Measurements from ENCODE around the gene ARHGEF11.

GRCh38 chr1:156923670-156924477, 121.7 kb downstream of the ARHGEF11 start:
- TF ChIP-seq CTCF (IDR thresholded peaks at IDR 0.05 in 8 of 11, conservative IDR thresholded peaks at IDR 0.05 in 3 of 11), result no peak
- TF ChIP-seq POLR2A (IDR thresholded peaks at IDR 0.05), result no peak
- no peak for TF ChIP-seq POLR2AphosphoS5 (IDR thresholded peaks at IDR 0.05)

Data from spleen (tissue), 7 donors.